Activated T-cell treated with anti-CD3 and anti-CD28 coated beads, Interleukin-2, amount 50 U/mL, for 72 hours (primary cell): Measurements from ENCODE around the gene KIF23. TPM values are rescaled to one million over a fixed set of nuclear protein-coding genes. Genes with fewer than 3 reads are reported as not detected.
"Not testable (repeated sequence)": the region's sequence is repeated elsewhere in the genome, so short reads cannot be mapped to it uniquely, and the experiment has no call there.

ENCODE experiments used
- ATAC-seq, 2 donors: fragments of 150-1000 bp; cut with Tn5 transposase; replicated peaks in 1 of 2; 2 replicates each; pipeline ENCODE4 v1.10.0; 2021; ENCODE audit warnings: moderate library complexity in 2 of 2, mild to moderate bottlenecking in 1 of 2
- DNase-seq, 2 donors: peaks; one replicate each; pipeline ENCODE4 v3.0.0; 2021 to 2022; ENCODE audit warnings: mixed read lengths in 1 of 2
- H3K27ac Mint-ChIP-seq: one replicate; pipeline ENCODE4 v1.8.0; 2022; ENCODE audit warnings: mild to moderate bottlenecking, moderate library complexity, mixed read lengths
- H3K27me3 Mint-ChIP-seq: one replicate; pipeline ENCODE4 v1.8.0; 2022; ENCODE audit warnings: low read depth, mixed read lengths
- H3K36me3 Mint-ChIP-seq, 2 donors: one replicate each; pipeline ENCODE4 v1.8.0; 2022; ENCODE audit warnings: mixed read lengths in 2 of 2, mild to moderate bottlenecking in 1 of 2; ENCODE audit not compliant: insufficient read depth in 2 of 2
- H3K4me1 Mint-ChIP-seq: one replicate; pipeline ENCODE4 v1.8.0; 2022; ENCODE audit warnings: low read depth, mixed read lengths
- H3K4me3 Mint-ChIP-seq, 2 donors: one replicate each; pipeline ENCODE4 v1.8.0; 2022; ENCODE audit warnings: mild to moderate bottlenecking in 2 of 2, mixed read lengths in 2 of 2, moderate library complexity in 2 of 2
- H3K9me3 Mint-ChIP-seq, 2 donors: one replicate each; pipeline ENCODE4 v1.8.0; 2022; ENCODE audit warnings: mixed read lengths in 2 of 2
- total RNA-seq, 2 donors: library from RNA; stranded (reverse); gene quantifications; one replicate each; pipeline ENCODE4 v1.2.3, GENCODE V29; 2022

KIF23 gene
- total RNA-seq: 10 to 100 TPM; 51.5 to 56.2 TPM

- ATAC-seq (peak; percentile 97 to 98), DNase-seq (peak; percentile 92 to 94)
- Mint-ChIP-seq H3K9me3 (no peaks in the 10 kb centered on the region), H3K4me3 (peak within 1 kb of the TSS; percentile 89 to 92), H3K27me3 (peaks cover 6% of the 10 kb centered on the region), H3K4me1 (peaks cover 34% of the 10 kb centered on the region), H3K36me3 (peaks cover 7 to 26% of the 10 kb centered on the region in 2 donors), H3K27ac (peak within 1 kb of the TSS; percentile 36)
These were observed at the start of gene KIF23 for GRCh38 chr15:69413822-69414700. TSS of gene KIF23 (plus strand) at chr15:69414349. CDS start at chr15:69414466, 117 bp downstream.

GRCh38 chr15:69367236-69367635, 46.9 kb upstream of the KIF23 start:
- Mint-ChIP-seq H3K36me3 (no peaks in the 10 kb centered on the region), H3K4me3 (no peak overlapping the region), H3K27ac (no peak overlapping the region), H3K4me1 (no peaks in the 10 kb centered on the region), H3K9me3 (peaks cover 0 to 2% of the 10 kb centered on the region in 2 donors), H3K27me3 (peaks cover 6% of the 10 kb centered on the region)
- DNase-seq (no peak), ATAC-seq (no peak)

GRCh38 chr15:69369631-69370030, 44.5 kb upstream of the KIF23 start:
- DNase-seq (no peak), ATAC-seq (no peak)
- Mint-ChIP-seq H3K4me3 (no peak overlapping the region), H3K27me3 (peaks cover 14% of the 10 kb centered on the region), H3K4me1 (no peaks in the 10 kb centered on the region), H3K27ac (no peak overlapping the region), H3K36me3 (no peaks in the 10 kb centered on the region), H3K9me3 (peaks cover 4 to 6% of the 10 kb centered on the region in 2 donors)

- Mint-ChIP-seq H3K4me1 (no peaks in the 10 kb centered on the region), H3K4me3 (no peak overlapping the region), H3K27ac (no peak overlapping the region), H3K9me3 (peaks cover 4% of the 10 kb centered on the region in 2 donors), H3K36me3 (no peaks in the 10 kb centered on the region), H3K27me3 (peaks cover 18% of the 10 kb centered on the region)
- DNase-seq (no peak), ATAC-seq (no peak)
These were observed 40.7 kb upstream of the KIF23 start for GRCh38 chr15:69373406-69373805.

- peaks cover 4% of the 10 kb centered on the region in 2 donors for H3K9me3 Mint-ChIP-seq
- H3K36me3 Mint-ChIP-seq: no peaks in the 10 kb centered on the region
- H3K4me3 Mint-ChIP-seq: no peak overlapping the region
- H3K27me3 Mint-ChIP-seq: peaks cover 18% of the 10 kb centered on the region
- H3K27ac Mint-ChIP-seq: no peak overlapping the region
- H3K4me1 Mint-ChIP-seq: no peaks in the 10 kb centered on the region
- ATAC-seq: no peak
- DNase-seq: no peak
These were observed 38.9 kb upstream of the KIF23 start for GRCh38 chr15:69375151-69375790.

- Mint-ChIP-seq H3K36me3 (no peaks in the 10 kb centered on the region), H3K4me3 (no peak overlapping the region), H3K27me3 (peaks cover 18% of the 10 kb centered on the region), H3K9me3 (peaks cover 4% of the 10 kb centered on the region in 2 donors), H3K4me1 (no peaks in the 10 kb centered on the region), H3K27ac (no peak overlapping the region)
- ATAC-seq: no peak
- DNase-seq: no peak
These were observed 36.8 kb upstream of the KIF23 start for GRCh38 chr15:69377216-69377970.

DNA sequence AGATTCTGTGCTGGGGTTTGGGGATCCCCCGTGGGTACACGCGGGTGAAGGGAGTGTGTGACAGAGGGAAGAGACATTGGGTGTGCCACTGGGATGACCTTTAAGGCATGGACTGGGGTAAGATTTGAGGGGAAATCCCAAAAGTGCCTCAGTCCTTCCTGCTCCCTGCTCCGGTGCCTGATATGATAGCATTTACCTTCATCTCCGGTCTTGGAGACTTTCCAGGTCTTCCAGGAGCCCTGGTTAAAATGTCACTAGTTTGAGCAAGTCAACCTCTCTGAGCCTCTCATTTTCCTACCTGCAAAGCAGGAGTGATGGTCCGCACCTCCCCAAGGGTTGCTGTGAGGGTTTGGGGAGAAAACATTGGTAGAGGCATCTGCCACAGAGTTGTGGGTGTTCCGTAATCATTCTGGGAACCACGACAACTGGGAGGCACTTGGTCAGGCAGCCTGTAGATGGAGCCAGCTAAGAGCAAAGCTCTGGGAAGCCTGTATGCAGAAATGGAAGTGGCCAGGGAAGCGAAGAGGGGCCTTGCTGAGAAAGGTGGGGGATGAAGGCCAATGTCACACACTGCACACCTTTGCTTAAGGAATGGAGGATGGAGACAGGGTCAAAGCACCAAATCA, 33.9 kb upstream of the KIF23 start:
- Mint-ChIP-seq H3K27me3 (peaks cover 10% of the 10 kb centered on the region), H3K9me3 (no peaks in the 10 kb centered on the region), H3K4me3 (no peak overlapping the region), H3K36me3 (no peaks in the 10 kb centered on the region), H3K27ac (no peak overlapping the region), H3K4me1 (no peaks in the 10 kb centered on the region)
- ATAC-seq: no peak
- DNase-seq: no peak

GRCh38 chr15:69380726-69381105, 33.4 kb upstream of the KIF23 start:
- H3K27me3 Mint-ChIP-seq: peaks cover 10% of the 10 kb centered on the region
- ATAC-seq: no peak
- no peak overlapping the region for H3K27ac Mint-ChIP-seq
- no peaks in the 10 kb centered on the region for H3K9me3 Mint-ChIP-seq
- DNase-seq: no peak
- H3K4me1 Mint-ChIP-seq: no peaks in the 10 kb centered on the region
- no peaks in the 10 kb centered on the region for H3K36me3 Mint-ChIP-seq
- H3K4me3 Mint-ChIP-seq: no peak overlapping the region

DNA sequence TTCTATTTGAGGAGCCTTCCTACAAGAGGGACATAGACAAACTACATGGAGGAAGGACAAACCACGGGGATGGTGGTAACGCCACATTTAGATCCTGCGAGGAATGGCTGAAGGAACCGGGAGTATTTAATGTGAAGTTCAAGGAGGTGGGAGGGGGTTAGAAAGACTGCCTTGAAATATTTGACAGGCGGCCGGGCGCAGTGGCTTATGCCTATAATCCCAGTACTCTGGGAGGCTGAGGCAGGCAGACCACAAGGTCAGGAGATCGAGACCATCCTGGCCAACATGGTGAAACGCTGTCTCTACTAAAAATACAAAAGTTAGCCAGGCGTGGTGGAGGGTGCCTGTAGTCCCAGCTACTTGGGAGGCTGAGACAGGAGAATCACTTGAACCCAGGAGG, 32.0 kb upstream of the KIF23 start:
- ATAC-seq, H3K4me1 Mint-ChIP-seq, H3K27ac Mint-ChIP-seq, H3K27me3 Mint-ChIP-seq, H3K9me3 Mint-ChIP-seq, H3K36me3 Mint-ChIP-seq, H3K4me3 Mint-ChIP-seq, DNase-seq: not testable (repeated sequence)

DNA sequence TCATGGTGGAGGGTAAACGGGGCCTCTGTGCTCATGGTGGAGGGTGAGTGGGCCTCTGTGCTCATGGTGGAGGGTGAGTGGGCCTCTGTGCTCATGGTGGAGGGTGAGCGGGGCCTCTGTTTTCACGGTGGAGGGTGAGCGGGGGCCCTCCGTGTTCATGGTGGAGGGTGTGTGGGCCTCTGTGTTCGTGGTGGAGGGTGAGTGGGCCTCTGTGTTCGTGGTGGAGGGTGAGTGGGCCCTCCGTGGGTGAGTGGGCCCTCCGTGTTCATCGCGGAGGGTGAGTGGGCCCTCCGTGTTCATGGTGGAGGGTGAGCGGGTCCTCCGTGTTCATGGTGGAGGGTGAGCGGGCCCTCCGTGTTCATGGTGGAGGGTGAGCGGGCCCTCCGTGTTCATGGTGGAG, 30.1 kb upstream of the KIF23 start:
- not testable (repeated sequence) for H3K27ac Mint-ChIP-seq, ATAC-seq, H3K36me3 Mint-ChIP-seq, H3K4me3 Mint-ChIP-seq, DNase-seq, H3K27me3 Mint-ChIP-seq, H3K4me1 Mint-ChIP-seq, H3K9me3 Mint-ChIP-seq

- no peak for DNase-seq
- no peaks in the 10 kb centered on the region for H3K27me3 Mint-ChIP-seq
- no peaks in the 10 kb centered on the region for H3K36me3 Mint-ChIP-seq
- H3K27ac Mint-ChIP-seq: no peak overlapping the region
- H3K4me3 Mint-ChIP-seq: no peak overlapping the region
- no peak for ATAC-seq
- H3K9me3 Mint-ChIP-seq: no peaks in the 10 kb centered on the region
- no peaks in the 10 kb centered on the region for H3K4me1 Mint-ChIP-seq
These were observed 29.2 kb upstream of the KIF23 start for GRCh38 chr15:69384626-69385598.

GRCh38 chr15:69385831-69386230, 28.3 kb upstream of the KIF23 start:
- Mint-ChIP-seq H3K9me3 (no peaks in the 10 kb centered on the region), H3K36me3 (no peaks in the 10 kb centered on the region), H3K4me3 (no peak overlapping the region), H3K4me1 (no peaks in the 10 kb centered on the region), H3K27ac (no peak overlapping the region), H3K27me3 (no peaks in the 10 kb centered on the region)
- no peak for ATAC-seq
- no peak for DNase-seq
